ENCODE data around the gene UBE3A.

UBE3A gene

GRCh38 chr15:25374143-25374542 is 64.7 kb downstream of the UBE3A start:
- Histone ChIP-seq H3K27ac (no peak overlapping the region), H3K4me3 (no peak overlapping the region)
- DNase-seq (ENCODE audit: low spot score), result no peak
- TF ChIP-seq CTCF (IDR thresholded peaks at IDR 0.05), result no peak

GRCh38 chr15:25372298-25372697 is 66.5 kb downstream of the UBE3A start:
- Histone ChIP-seq H3K27ac (peak overlapping the region in 1 of 2 donors; percentile 46), H3K4me3 (no peak overlapping the region)
- no peak for TF ChIP-seq CTCF (IDR thresholded peaks at IDR 0.05)
- DNase-seq (ENCODE audit: low spot score), result no peak

GRCh38 chr15:25368850-25369249 is 70.0 kb downstream of the UBE3A start:
- no peak overlapping the region for H3K27ac ChIP-seq
- H3K4me3 ChIP-seq, result no peak overlapping the region
- no peak for TF ChIP-seq CTCF (IDR thresholded peaks at IDR 0.05)
- no peak for DNase-seq (ENCODE audit: low spot score)

- no peak for TF ChIP-seq CTCF (IDR thresholded peaks at IDR 0.05)
These were observed 72.8 kb downstream of the UBE3A start for GRCh38 chr15:25366058-25366457.

GRCh38 chr15:25362545-25362944 is 76.3 kb downstream of the UBE3A start:
- no peak for DNase-seq (ENCODE audit: low spot score)
- Histone ChIP-seq H3K27ac (peak overlapping the region in 1 of 2 donors; percentile 43), H3K4me3 (no peak overlapping the region)
- no peak for TF ChIP-seq CTCF (IDR thresholded peaks at IDR 0.05)

More at GRCh38 chr15:25366058-25366457, 72.8 kb downstream of the UBE3A start:
- no peak overlapping the region for H3K27ac ChIP-seq
- H3K4me3 ChIP-seq, result no peak overlapping the region
- no peak for DNase-seq (ENCODE audit: low spot score)

- Histone ChIP-seq H3K27ac (no peak overlapping the region), H3K4me3 (no peak overlapping the region)
- no peak for DNase-seq (ENCODE audit: low spot score)
- no peak for TF ChIP-seq CTCF (IDR thresholded peaks at IDR 0.05)
These were observed 91.1 kb downstream of the UBE3A start for GRCh38 chr15:25347707-25348106.

GRCh38 chr15:25346371-25346770 is 92.5 kb downstream of the UBE3A start:
- Histone ChIP-seq H3K27ac (peak overlapping the region in 1 of 2 donors; percentile 25), H3K4me3 (no peak overlapping the region)
- TF ChIP-seq CTCF (IDR thresholded peaks at IDR 0.05), result no peak
- no peak for DNase-seq (ENCODE audit: low spot score)

Measured in coronary artery (tissue), 2 donors.